ENCODE data around the gene SBF1.

DNA sequence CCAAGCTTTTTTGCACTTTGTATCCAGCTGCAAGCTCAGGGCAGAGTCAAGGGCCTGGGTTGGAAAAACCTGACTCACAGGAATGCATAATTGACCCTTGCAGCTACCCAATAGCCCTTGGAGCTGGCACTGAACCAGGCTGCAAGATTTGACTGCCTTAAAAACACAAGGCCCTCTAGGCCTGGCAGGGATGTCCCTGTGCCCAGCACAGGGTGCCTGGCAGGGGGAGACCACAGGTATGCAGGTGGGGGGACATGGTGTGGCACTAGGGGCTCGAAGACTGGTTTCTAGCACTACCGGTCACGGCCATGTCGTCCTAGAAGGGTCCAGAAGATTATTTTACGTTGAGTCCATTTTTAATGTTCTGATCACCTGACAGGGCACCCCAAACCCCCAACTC, 30.2 kb downstream of the SBF1 start:
- TF ChIP-seq ZSCAN22 (CRISPR knock-in tag; IDR thresholded peaks at IDR 0.05), result no peak
- no peak for TF ChIP-seq THAP11 (CRISPR knock-in tag; IDR thresholded peaks at IDR 0.05)
- no peak for TF ChIP-seq SRF (IDR thresholded peaks at IDR 0.05; ENCODE audit: low read depth, low read length)
- TF ChIP-seq IRF2 (CRISPR knock-in tag; IDR thresholded peaks at IDR 0.05), result no peak
- no peak for TF ChIP-seq KDM2A (CRISPR knock-in tag; IDR thresholded peaks at IDR 0.05; ENCODE audit: borderline replicate concordance, low read depth)
- no peak for TF ChIP-seq ZNF12 (CRISPR knock-in tag; IDR thresholded peaks at IDR 0.05)
- no peak for TF ChIP-seq POLR2A (IDR thresholded peaks at IDR 0.05; ENCODE audit: insufficient read depth in 1 of 2, low read depth in 2 of 2, low read length in 2 of 2)
- no peak for TF ChIP-seq ZZZ3 (CRISPR knock-in tag; IDR thresholded peaks at IDR 0.05; ENCODE audit: borderline replicate concordance)
- no peak for TF ChIP-seq ETV6 (CRISPR knock-in tag; conservative IDR thresholded peaks at IDR 0.05)
- TF ChIP-seq GTF2F1 (IDR thresholded peaks at IDR 0.05; ENCODE audit: low read length), result no peak
- TF ChIP-seq, protein P1, sequence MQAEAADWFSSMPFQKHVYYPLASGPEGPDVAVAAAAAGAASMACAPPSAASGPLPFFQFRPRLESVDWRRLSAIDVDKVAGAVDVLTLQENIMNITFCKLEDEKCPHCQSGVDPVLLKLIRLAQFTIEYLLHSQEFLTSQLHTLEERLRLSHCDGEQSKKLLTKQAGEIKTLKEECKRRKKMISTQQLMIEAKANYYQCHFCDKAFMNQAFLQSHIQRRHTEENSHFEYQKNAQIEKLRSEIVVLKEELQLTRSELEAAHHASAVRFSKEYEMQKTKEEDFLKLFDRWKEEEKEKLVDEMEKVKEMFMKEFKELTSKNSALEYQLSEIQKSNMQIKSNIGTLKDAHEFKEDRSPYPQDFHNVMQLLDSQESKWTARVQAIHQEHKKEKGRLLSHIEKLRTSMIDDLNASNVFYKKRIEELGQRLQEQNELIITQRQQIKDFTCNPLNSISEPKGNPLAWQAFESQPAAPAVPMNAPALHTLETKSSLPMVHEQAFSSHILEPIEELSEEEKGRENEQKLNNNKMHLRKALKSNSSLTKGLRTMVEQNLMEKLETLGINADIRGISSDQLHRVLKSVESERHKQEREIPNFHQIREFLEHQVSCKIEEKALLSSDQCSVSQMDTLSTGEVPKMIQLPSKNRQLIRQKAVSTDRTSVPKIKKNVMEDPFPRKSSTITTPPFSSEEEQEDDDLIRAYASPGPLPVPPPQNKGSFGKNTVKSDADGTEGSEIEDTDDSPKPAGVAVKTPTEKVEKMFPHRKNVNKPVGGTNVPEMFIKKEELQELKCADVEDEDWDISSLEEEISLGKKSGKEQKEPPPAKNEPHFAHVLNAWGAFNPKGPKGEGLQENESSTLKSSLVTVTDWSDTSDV (CRISPR knock-in tag; IDR thresholded peaks at IDR 0.05), result no peak
- no peak for TF ChIP-seq NFIC (IDR thresholded peaks at IDR 0.05; ENCODE audit: low read length)

Data from HepG2 (cell line).